B cell (primary cell): ENCODE results near the gene ARHGAP26. TPM values are rescaled to one million over a fixed set of nuclear protein-coding genes. Genes with fewer than 3 reads are reported as not detected.

Experiments used
- ATAC-seq: fragments of 200-7000 bp; cut with Tn5 transposase; one replicate; pipeline ENCODE4 v1.10.0; 2021; ENCODE audit warnings: low read depth, mild to moderate bottlenecking, moderate number of reproducible peaks, moderate library complexity
- CTCF ChIA-PET: fragments of 350-600 bp; sonication (Branson Sonifier 250); formaldehyde crosslinking; loops from one replicate; lab custom pipeline; 2021; ENCODE audit warnings: antibody characterized with exemption, inconsistent platforms; lab: Charles Lee
- POLR2A ChIA-PET: fragments of 350-600 bp; sonication (Branson Sonifier 250); formaldehyde crosslinking; loops from one replicate; lab custom pipeline; 2021; ENCODE audit warnings: antibody characterized with exemption; lab: Charles Lee
- DNase-seq: peaks from one replicate; pipeline ENCODE4 v3.0.0; 2013
- H2AFZ ChIP-seq: 2 replicates; pipeline ENCODE4 v1.6.1; 2012; ENCODE audit warnings: mild to moderate bottlenecking, low read depth, low read length; ENCODE audit not compliant: insufficient read depth, poor library complexity, severe bottlenecking
- H3K27ac ChIP-seq, 2 donors: 1 replicate in 1 of 2; 2 replicates in 1 of 2; pipeline ENCODE4 v1.5.1; 2012 to 2013; ENCODE audit warnings: low read length in 2 of 2, mild to moderate bottlenecking in 2 of 2, moderate library complexity in 1 of 2
- H3K27me3 ChIP-seq, 4 experiments: fragments of 200-600 bp in 1 of 4; sonication (generic) in 1 of 4; replicated peaks in 1 of 4; 1 replicate in 2 of 4; 2 replicates in 2 of 4; pipeline versions ENCODE4 v1.6.1 to v1.7.0; 2013 to 2016; ENCODE audit warnings: low read length in 3 of 4, mild to moderate bottlenecking in 2 of 4, mixed read lengths in 1 of 4, moderate library complexity in 1 of 4; ENCODE audit not compliant: insufficient read depth in 4 of 4, control insufficient read depth in 3 of 4; ENCODE audit errors: control extremely low read depth in 1 of 4
- H3K36me3 ChIP-seq, 2 experiments: replicated peaks in 1 of 2; 1 replicate in 1 of 2; 2 replicates in 1 of 2; pipeline versions ENCODE4 v1.6.1 to v1.7.1; 2013; ENCODE audit warnings: low read length in 1 of 2; ENCODE audit not compliant: insufficient read depth in 2 of 2, control insufficient read depth in 1 of 2; ENCODE audit errors: control extremely low read depth in 1 of 2, extremely low read depth in 1 of 2
- H3K4me1 ChIP-seq, 2 donors: fragments of 200-600 bp in 1 of 2; sonication (generic) in 1 of 2; 1 replicate in 1 of 2; 2 replicates in 1 of 2; pipeline versions ENCODE4 v1.5.1 to v1.6.1; 2013 to 2017; ENCODE audit warnings: low read length in 2 of 2; ENCODE audit not compliant: control insufficient read depth in 2 of 2, insufficient read depth in 2 of 2
- H3K4me2 ChIP-seq: replicated peaks from 2 replicates; pipeline ENCODE3; 2012; ENCODE audit warnings: mild to moderate bottlenecking, low read depth, low read length; ENCODE audit not compliant: poor library complexity, severe bottlenecking
- H3K4me3 ChIP-seq, 5 experiments: fragments of 200-600 bp in 1 of 5; sonication (generic) in 1 of 5; 1 replicate in 3 of 5; 2 replicates in 2 of 5; pipeline versions ENCODE4 v1.5.1 to v1.7.0; 2011 to 2016; ENCODE audit warnings: low read length in 4 of 5, mild to moderate bottlenecking in 4 of 5, low read depth in 2 of 5, control low read depth in 1 of 5, moderate library complexity in 1 of 5; ENCODE audit not compliant: insufficient read depth in 1 of 5; ENCODE audit errors: control extremely low read depth in 1 of 5, extremely low read depth in 1 of 5
- H3K79me2 ChIP-seq: fragments of 200-600 bp; sonication (generic); one replicate; pipeline ENCODE4 v1.6.0; 2016; ENCODE audit warnings: low read length; ENCODE audit not compliant: control insufficient read depth, insufficient read depth
- H3K9ac ChIP-seq: fragments of 200-600 bp; sonication (generic); 2 replicates; pipeline ENCODE4 v1.6.1; 2017; ENCODE audit warnings: mild to moderate bottlenecking, low read length, moderate library complexity
- H3K9me3 ChIP-seq, 3 donors: one replicate each; pipeline versions ENCODE4 v1.6.1 to v1.7.1; 2013; ENCODE audit warnings: low read length in 2 of 3; ENCODE audit not compliant: control insufficient read depth in 2 of 3, insufficient read depth in 1 of 3; ENCODE audit errors: control extremely low read depth in 1 of 3
- H4K20me1 ChIP-seq: 2 replicates; pipeline ENCODE4 v1.6.0; 2012; ENCODE audit warnings: mild to moderate bottlenecking, low read length; ENCODE audit not compliant: insufficient read depth, control insufficient read depth, poor library complexity, severe bottlenecking
- H3K27ac Mint-ChIP-seq: one replicate; pipeline ENCODE4 v1.8.0; 2021; ENCODE audit warnings: mixed read lengths
- H3K27me3 Mint-ChIP-seq: one replicate; pipeline ENCODE4 v1.8.0; 2021; ENCODE audit warnings: mixed read lengths
- H3K4me1 Mint-ChIP-seq: one replicate; pipeline ENCODE4 v1.8.0; 2021; ENCODE audit warnings: mixed read lengths
- H3K4me3 Mint-ChIP-seq: one replicate; pipeline ENCODE4 v1.8.0; 2021; ENCODE audit warnings: mixed read lengths
- H3K9me3 Mint-ChIP-seq: one replicate; pipeline ENCODE4 v1.8.0; 2022; ENCODE audit warnings: mixed read lengths; ENCODE audit not compliant: insufficient read depth
- EZH2 ChIP-seq: IDR thresholded peaks from 2 replicates; pipeline ENCODE4 v1.6.1; 2012; ENCODE audit warnings: borderline replicate concordance, low read depth, mild to moderate bottlenecking, moderate library complexity, low read length; ENCODE audit not compliant: insufficient read depth, poor library complexity, severe bottlenecking
- WGBS: methylation state at CpG from one replicate; pipeline ENCODE4 v1.1.5; 2013; ENCODE audit warnings: missing lambda C conversion rate; ENCODE audit not compliant: insufficient coverage; 5-methylcytosine and 5-hydroxymethylcytosine counted together
- intact Hi-C: fragments of 100-400 bp; cut with micrococcal nuclease; formaldehyde crosslinking; loops from one replicate; pipeline ENCODE4 v1.10.0; 2022
- polyA plus RNA-seq: library from polyadenylated mRNA; depleted of rRNA; stranded (reverse); fragments of >200 nt; gene quantifications from 2 replicates; pipeline ENCODE4 v1.2.3, GENCODE V29; 2012
- total RNA-seq, 2 donors: library from RNA; stranded (reverse); fragments of 120-200 nt in 1 of 2; gene quantifications; 1 replicate in 1 of 2; 2 replicates in 1 of 2; pipeline versions ENCODE4 v1.2.3 to v1.2.4, GENCODE V29; 2013 to 2022
- TF ChIP-seq, protein P1 (sequence below): fragments of 200-600 bp; IDR thresholded peaks from one replicate; pipeline ENCODE4 v1.8.0; 2022; ENCODE audit warnings: antibody characterized with exemption, mild to moderate bottlenecking

ARHGAP26 gene
- total and polyA plus RNA-seq, 2 donors (not counting 1 experiment from before 2014, with no cell fraction given): 1.8 to 22.5 TPM

- H3K27ac Mint-ChIP-seq: peak overlapping the region; percentile 50
Observed at GRCh38 chr5:143204474-143205246, 434.5 kb downstream of the ARHGAP26 start.

DNA sequence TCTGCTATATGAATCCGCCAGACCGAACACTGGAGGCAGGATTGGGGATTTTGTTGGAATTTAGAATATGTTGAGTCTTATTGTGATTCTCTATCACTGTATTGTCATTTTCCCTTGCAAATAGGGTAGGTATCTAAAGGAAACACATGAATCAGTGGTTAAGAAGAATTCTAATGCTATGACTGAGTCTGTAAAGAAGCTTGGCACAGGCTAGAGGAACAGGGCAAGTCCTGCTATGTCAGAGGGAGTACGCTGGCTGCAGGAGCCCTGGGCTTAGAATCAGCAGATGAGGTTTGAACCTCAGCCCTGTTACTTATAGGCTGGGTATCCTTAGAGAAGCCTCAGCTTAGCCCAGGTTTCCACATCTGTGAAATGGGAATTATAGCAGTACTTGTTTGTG lies 435.2 kb downstream of the ARHGAP26 start:
- Mint-ChIP-seq H3K4me1 (peaks cover 11% of the 10 kb centered on the region), H3K27me3 (no peaks in the 10 kb centered on the region), H3K27ac (no peak overlapping the region), H3K4me3 (no peak overlapping the region), H3K9me3 (no peaks in the 10 kb centered on the region)
- Histone ChIP-seq H3K27me3 (no peaks in the 10 kb centered on the region), H3K9ac (no peak overlapping the region), H2AFZ (no peak overlapping the region), H4K20me1 (no peaks in the 10 kb centered on the region), H3K27ac (no peak overlapping the region), H3K36me3 (no peaks in the 10 kb centered on the region), H3K4me1 (no peaks in the 10 kb centered on the region), H3K4me3 (no peak overlapping the region), H3K9me3 (no peaks in the 10 kb centered on the region), H3K79me2 (no peaks in the 10 kb centered on the region), H3K4me2 (no peak overlapping the region)
- 100% methylated on average over 1 of the region's 3 CpGs for WGBS
- ChIA-PET CTCF (no interaction called here), POLR2A (no interaction called here)
- ATAC-seq (no peak), DNase-seq (no peak)
- intact Hi-C loops: no loop called here
- TF ChIP-seq EZH2: no peak
- TF ChIP-seq, protein P1, sequence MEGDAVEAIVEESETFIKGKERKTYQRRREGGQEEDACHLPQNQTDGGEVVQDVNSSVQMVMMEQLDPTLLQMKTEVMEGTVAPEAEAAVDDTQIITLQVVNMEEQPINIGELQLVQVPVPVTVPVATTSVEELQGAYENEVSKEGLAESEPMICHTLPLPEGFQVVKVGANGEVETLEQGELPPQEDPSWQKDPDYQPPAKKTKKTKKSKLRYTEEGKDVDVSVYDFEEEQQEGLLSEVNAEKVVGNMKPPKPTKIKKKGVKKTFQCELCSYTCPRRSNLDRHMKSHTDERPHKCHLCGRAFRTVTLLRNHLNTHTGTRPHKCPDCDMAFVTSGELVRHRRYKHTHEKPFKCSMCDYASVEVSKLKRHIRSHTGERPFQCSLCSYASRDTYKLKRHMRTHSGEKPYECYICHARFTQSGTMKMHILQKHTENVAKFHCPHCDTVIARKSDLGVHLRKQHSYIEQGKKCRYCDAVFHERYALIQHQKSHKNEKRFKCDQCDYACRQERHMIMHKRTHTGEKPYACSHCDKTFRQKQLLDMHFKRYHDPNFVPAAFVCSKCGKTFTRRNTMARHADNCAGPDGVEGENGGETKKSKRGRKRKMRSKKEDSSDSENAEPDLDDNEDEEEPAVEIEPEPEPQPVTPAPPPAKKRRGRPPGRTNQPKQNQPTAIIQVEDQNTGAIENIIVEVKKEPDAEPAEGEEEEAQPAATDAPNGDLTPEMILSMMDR: no peak

More at GRCh38 chr5:143204474-143205246, 434.5 kb downstream of the ARHGAP26 start:
- Histone ChIP-seq H3K36me3 (no peaks in the 10 kb centered on the region), H3K4me1 (no peaks in the 10 kb centered on the region), H3K79me2 (no peaks in the 10 kb centered on the region), H3K9me3 (no peaks in the 10 kb centered on the region), H3K27me3 (no peaks in the 10 kb centered on the region), H3K4me3 (no peak overlapping the region), H2AFZ (no peak overlapping the region), H3K27ac (no peak overlapping the region), H4K20me1 (no peaks in the 10 kb centered on the region), H3K4me2 (no peak overlapping the region), H3K9ac (no peak overlapping the region)
- no peak for ATAC-seq
- Mint-ChIP-seq H3K27me3 (no peaks in the 10 kb centered on the region), H3K4me1 (peaks cover 11% of the 10 kb centered on the region), H3K4me3 (no peak overlapping the region), H3K9me3 (no peaks in the 10 kb centered on the region)
- WGBS: 100% methylated on average over 2 of the region's 7 CpGs
- no peak for TF ChIP-seq EZH2
- TF ChIP-seq, protein P1: no peak
- CTCF ChIA-PET: no interaction called here
- intact Hi-C loops: no loop called here
- DNase-seq: no peak
- POLR2A ChIA-PET: no interaction called here
